ENCODE results near the gene GZF1. TPM values are rescaled to one million over a fixed set of nuclear protein-coding genes. Genes with fewer than 3 reads are reported as not detected.

The GZF1 gene
- total RNA-seq, 1 donor from 2014 or later: 14.8 TPM

- H3K4me1 ChIP-seq: peaks cover 15% of the 10 kb centered on the region
- H3K27me3 ChIP-seq (ENCODE audit: low read depth): no peaks in the 10 kb centered on the region
- intact Hi-C loops (cut with DNase I): no loop called here
- TF ChIP-seq CTCF (IDR thresholded peaks at IDR 0.05): no peak
- DNase-seq (no peak), ATAC-seq (peak; percentile 54 to 55)
- no peak overlapping the region for H3K4me3 ChIP-seq
- no peaks in the 10 kb centered on the region for H3K9me3 ChIP-seq
- H3K36me3 ChIP-seq: peaks cover 14% of the 10 kb centered on the region
- no peak overlapping the region for H3K27ac ChIP-seq
These were observed 42.2 kb downstream of the GZF1 start for GRCh38 chr20:23404196-23404595.

GRCh38 chr20:23406880-23407279, 44.9 kb downstream of the GZF1 start:
- TF ChIP-seq CTCF (IDR thresholded peaks at IDR 0.05): no peak
- H3K27ac ChIP-seq: no peak overlapping the region
- peaks cover 2% of the 10 kb centered on the region for H3K36me3 ChIP-seq
- no peak for ATAC-seq
- peaks cover 17% of the 10 kb centered on the region for H3K4me1 ChIP-seq
- H3K4me3 ChIP-seq: no peak overlapping the region
- H3K9me3 ChIP-seq: no peaks in the 10 kb centered on the region
- DNase-seq: no peak
- intact Hi-C loops (cut with DNase I): no loop called here
- no peaks in the 10 kb centered on the region for H3K27me3 ChIP-seq (ENCODE audit: low read depth)

GRCh38 chr20:23407781-23408464, 45.9 kb downstream of the GZF1 start:
- Histone ChIP-seq H3K27ac (no peak overlapping the region), H3K4me1 (peaks cover 21% of the 10 kb centered on the region), H3K4me3 (no peak overlapping the region), H3K9me3 (no peaks in the 10 kb centered on the region), H3K36me3 (no peaks in the 10 kb centered on the region), H3K27me3 (ENCODE audit: low read depth) (no peaks in the 10 kb centered on the region)
- ATAC-seq (no peak), DNase-seq (no peak)
- no peak for TF ChIP-seq CTCF (IDR thresholded peaks at IDR 0.05)
- intact Hi-C loops (cut with DNase I): no loop called here

GRCh38 chr20:23408957-23409356, 47.0 kb downstream of the GZF1 start:
- no peaks in the 10 kb centered on the region for H3K27me3 ChIP-seq (ENCODE audit: low read depth)
- no peak overlapping the region for H3K4me3 ChIP-seq
- DNase-seq (no peak), ATAC-seq (no peak)
- intact Hi-C loops (cut with DNase I): no loop called here
- H3K27ac ChIP-seq: no peak overlapping the region
- no peaks in the 10 kb centered on the region for H3K9me3 ChIP-seq
- peaks cover 18% of the 10 kb centered on the region for H3K4me1 ChIP-seq
- TF ChIP-seq CTCF (IDR thresholded peaks at IDR 0.05): no peak
- H3K36me3 ChIP-seq: no peaks in the 10 kb centered on the region

GRCh38 chr20:23409800-23410199, 47.8 kb downstream of the GZF1 start:
- intact Hi-C loops (cut with DNase I): no loop called here
- Histone ChIP-seq H3K27me3 (ENCODE audit: low read depth) (no peaks in the 10 kb centered on the region), H3K9me3 (no peaks in the 10 kb centered on the region), H3K27ac (no peak overlapping the region), H3K4me3 (no peak overlapping the region), H3K4me1 (peaks cover 12% of the 10 kb centered on the region), H3K36me3 (no peaks in the 10 kb centered on the region)
- DNase-seq (no peak), ATAC-seq (no peak)
- no peak for TF ChIP-seq CTCF (IDR thresholded peaks at IDR 0.05)

Measured in lower lobe of right lung (tissue), 2 donors.